Stimulated activated CD4-positive, alpha-beta T cell treated with anti-CD3 and anti-CD28 coated beads, TNF-alpha, amount 100 ng/mL, for 1 hour (primary cell): Measurements from ENCODE around the gene SYNGAP1.

ENCODE experiments used
- DNase-seq, 3 donors: peaks; one replicate each; pipeline ENCODE4 v3.0.0-alpha.2; 2020; ENCODE audit warnings: low read depth in 3 of 3, low spot score in 1 of 3

SYNGAP1 gene

DNA sequence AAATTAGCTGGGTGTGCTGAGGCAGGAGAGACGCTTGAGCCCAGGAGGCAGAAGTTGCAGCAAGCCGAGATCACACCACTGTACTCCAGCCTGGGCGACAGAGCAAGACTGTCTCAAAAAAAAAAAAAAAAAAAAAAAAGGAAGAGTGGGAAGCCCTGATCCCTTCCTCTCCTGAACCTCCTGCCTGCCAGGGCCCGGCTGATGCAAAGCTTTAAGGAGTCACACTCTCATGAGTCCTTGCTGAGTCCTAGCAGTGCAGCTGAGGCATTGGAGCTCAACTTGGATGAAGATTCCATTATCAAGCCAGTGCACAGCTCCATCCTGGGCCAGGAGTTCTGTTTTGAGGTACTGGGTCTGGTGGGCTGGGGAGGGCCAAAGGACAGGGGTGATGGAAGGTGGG, 15.1 kb downstream of the SYNGAP1 start:
- DNase-seq = no peak

DNA sequence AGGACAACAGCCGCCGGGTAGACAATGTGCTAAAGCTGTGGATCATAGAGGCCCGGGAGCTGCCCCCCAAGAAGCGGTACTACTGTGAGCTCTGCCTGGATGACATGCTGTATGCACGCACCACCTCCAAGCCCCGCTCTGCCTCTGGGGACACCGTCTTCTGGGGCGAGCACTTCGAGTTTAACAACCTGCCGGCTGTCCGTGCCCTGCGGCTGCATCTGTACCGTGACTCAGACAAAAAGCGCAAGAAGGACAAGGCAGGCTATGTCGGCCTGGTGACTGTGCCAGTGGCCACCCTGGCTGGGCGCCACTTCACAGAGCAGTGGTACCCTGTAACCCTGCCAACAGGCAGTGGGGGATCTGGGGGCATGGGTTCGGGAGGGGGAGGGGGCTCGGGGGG, 17.8 kb downstream of the SYNGAP1 start:
- no peak for DNase-seq

- no peak for DNase-seq
Observed at GRCh38 chr6:33438978-33439594, 19.2 kb downstream of the SYNGAP1 start.

GRCh38 chr6:33439956-33440648, 20.2 kb downstream of the SYNGAP1 start:
- DNase-seq = no peak

- no peak for DNase-seq
Observed at GRCh38 chr6:33440649-33441309, 20.9 kb downstream of the SYNGAP1 start.

- no peak for DNase-seq
Observed at GRCh38 chr6:33441457-33441856, 21.6 kb downstream of the SYNGAP1 start.

DNA sequence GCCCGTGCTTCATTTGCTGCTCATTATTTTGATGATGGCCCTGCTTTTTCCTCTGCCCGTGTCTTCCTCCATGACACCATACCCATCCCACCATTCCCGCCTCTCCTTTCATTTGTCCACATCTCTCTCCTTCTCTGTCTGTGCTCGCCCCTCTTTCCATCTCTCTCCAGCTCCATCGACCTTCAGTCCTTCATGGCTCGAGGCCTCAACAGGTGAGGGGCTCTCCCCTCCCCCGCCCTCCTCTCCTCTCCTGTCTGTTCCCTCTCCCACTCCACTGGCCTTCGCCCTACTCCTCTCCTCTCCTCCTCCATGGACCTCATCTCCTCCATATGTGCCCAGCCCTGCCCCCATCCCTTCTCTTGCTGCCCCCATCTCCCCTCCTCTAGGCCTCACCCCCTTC, 22.4 kb downstream of the SYNGAP1 start:
- DNase-seq = no peak

- no peak for DNase-seq
Observed at GRCh38 chr6:33443025-33443424, 23.2 kb downstream of the SYNGAP1 start.

- no peak for DNase-seq
Observed at GRCh38 chr6:33443619-33444504, 24.0 kb downstream of the SYNGAP1 start.

DNA sequence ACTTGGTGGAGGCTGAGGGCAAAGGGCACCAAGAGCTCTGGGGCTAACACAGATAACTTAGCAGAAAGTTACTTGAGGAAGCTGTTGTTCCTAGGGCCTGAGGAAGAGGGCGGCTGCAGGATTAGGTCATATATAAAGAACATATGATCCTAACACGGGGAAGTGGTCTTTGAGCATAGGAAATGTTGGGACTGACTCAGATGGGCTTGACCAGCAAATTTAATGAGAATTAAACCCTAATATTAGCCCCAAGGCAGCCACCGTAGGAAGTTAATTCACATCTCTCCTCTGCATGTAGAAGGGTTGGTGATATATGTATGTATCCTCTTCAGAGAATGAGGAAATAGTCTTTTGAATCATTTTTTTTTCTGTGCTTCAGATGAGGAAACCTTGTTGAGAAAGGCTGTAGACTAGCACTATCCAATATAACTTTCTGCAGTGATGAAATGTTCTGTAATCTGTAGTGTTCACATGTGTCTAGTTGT, 25.3 kb downstream of the SYNGAP1 start:
- no peak for DNase-seq

DNA sequence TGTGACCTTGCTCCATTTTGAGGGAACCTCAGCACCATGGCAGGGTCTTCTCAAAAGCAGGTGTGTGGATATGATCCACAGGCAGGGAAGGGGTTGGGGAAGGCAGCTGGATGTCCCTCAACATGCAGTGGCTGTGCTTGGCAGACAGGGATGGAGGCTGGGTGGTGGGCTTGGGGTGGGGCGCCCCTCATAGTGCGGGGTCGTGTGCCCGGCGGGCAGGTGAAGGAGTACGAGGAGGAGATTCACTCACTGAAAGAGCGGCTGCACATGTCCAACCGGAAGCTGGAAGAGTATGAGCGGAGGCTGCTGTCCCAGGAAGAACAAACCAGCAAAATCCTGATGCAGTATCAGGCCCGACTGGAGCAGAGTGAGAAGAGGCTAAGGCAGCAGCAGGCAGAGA, 26.5 kb downstream of the SYNGAP1 start:
- DNase-seq = no peak

DNA sequence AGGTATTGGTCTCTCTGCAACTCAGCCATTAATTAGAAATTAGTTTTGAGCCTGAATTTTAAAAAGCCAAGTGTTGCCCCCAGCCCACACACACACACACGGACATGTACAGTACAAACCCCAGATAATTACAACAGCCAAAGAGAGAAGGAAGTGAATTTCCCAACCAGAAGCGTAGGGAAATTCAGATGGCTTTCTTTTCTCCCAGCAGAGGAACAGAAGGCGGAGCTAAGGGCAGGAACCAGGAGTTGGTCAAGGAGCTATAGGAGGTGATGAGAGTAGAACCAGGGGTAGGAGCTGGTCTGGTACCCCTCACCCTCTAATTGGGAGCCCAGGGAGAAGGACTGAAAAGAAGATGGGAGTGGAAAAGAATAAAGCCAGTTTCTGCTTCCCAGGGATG, 30.6 kb downstream of the SYNGAP1 start:
- DNase-seq = no peak

DNA sequence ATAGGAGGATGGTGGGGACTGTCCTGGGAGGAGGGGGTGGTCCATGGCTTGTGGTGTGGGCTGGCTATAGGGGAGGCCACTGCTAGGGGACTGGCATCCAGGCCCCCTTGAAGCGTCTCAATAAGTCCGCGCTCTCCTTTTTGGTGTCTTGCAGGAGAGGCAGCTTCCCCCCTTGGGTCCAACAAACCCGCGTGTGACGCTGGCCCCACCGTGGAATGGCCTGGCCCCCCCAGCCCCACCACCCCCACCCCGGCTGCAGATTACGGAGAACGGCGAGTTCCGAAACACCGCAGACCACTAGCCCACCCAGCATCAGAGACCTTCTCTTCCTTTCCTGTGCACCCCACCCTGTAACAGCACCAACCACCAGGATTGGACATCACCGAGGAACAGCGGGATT, 31.7 kb downstream of the SYNGAP1 start:
- no peak for DNase-seq

GRCh38 chr6:33452496-33452895, 32.6 kb downstream of the SYNGAP1 start:
- no peak for DNase-seq

GRCh38 chr6:33453393-33454008, 33.6 kb downstream of the SYNGAP1 start:
- DNase-seq = no peak

DNA sequence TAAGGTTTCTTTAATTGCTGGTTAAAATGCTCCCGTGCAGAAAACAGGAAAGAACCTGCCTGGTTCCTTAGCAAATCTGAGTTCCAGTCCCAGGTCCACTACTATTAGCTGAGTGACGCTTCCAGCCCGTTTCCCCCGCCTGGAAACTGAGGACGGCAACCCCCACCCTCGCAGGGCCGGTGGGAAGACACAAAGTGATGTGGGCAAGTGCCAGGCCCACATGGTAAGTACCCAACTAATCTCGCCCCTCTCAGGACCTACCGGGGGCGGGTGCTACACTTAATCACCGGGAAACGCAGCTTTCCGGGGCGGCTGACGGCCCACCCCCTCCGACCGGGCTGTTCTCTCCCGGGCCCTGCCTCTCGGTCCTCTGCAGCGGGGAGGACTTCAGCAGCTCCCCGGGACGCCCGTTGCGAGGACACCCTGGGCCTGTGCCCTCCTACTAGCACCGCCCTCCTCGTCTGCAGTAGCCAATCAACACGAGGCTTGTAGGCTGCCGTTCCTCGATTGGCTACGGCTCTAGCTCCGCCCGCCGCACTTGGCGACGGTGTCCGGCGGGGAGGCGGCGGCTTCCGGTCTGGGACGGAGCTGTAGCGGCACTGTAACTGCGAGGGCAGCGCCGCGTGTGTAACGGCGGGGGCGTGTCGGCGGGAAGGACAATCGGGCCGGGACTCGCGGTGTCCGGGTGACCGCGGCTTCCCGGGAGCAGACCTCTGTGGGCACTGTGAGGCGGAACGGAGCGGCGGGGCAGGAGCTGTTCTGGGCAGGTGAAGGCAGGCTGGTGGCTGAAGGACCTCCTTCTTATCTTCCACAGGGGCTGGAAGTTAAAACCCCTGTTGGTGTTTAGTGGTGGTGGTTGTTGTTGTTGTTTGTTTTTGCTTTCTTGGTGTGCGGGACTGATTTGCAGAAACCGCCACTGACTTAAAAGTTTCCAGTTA, 34.4 kb downstream of the SYNGAP1 start, which contains the start of gene ZBTB9:
Gene ZBTB9, plus strand, starts transcription at position 568 of the 938 bp plus-strand sequence. CDS start 525 bp downstream, outside the sequence.
- peak; percentile 82 to 87 (median 87) for DNase-seq

GRCh38 chr6:33455051-33455450, 35.2 kb downstream of the SYNGAP1 start:
- no peak for DNase-seq

- DNase-seq = no peak
Observed at GRCh38 chr6:33456156-33456555, 36.3 kb downstream of the SYNGAP1 start.

GRCh38 chr6:33458676-33459075, 38.8 kb downstream of the SYNGAP1 start:
- no peak for DNase-seq

- DNase-seq = no peak
Observed at GRCh38 chr6:33459226-33459625, 39.4 kb downstream of the SYNGAP1 start.
